Activated T-cell treated with anti-CD3 and anti-CD28 coated beads, Interleukin-2, amount 50 U/mL, for 72 hours (primary cell): ENCODE results near the gene ABL2. TPM values are rescaled to one million over a fixed set of nuclear protein-coding genes. Genes with fewer than 3 reads are reported as not detected.
"Not testable (repeated sequence)": the region's sequence is repeated elsewhere in the genome, so short reads cannot be mapped to it uniquely, and the experiment has no call there.

Source experiments
- ATAC-seq, 2 donors: fragments of 150-1000 bp; cut with Tn5 transposase; replicated peaks in 1 of 2; 2 replicates each; pipeline ENCODE4 v1.10.0; 2021; ENCODE audit warnings: moderate library complexity in 2 of 2, mild to moderate bottlenecking in 1 of 2
- DNase-seq, 2 donors: peaks; one replicate each; pipeline ENCODE4 v3.0.0; 2021 to 2022; ENCODE audit warnings: mixed read lengths in 1 of 2
- H3K27ac Mint-ChIP-seq: one replicate; pipeline ENCODE4 v1.8.0; 2022; ENCODE audit warnings: mild to moderate bottlenecking, moderate library complexity, mixed read lengths
- H3K27me3 Mint-ChIP-seq: one replicate; pipeline ENCODE4 v1.8.0; 2022; ENCODE audit warnings: low read depth, mixed read lengths
- H3K36me3 Mint-ChIP-seq, 2 donors: one replicate each; pipeline ENCODE4 v1.8.0; 2022; ENCODE audit warnings: mixed read lengths in 2 of 2, mild to moderate bottlenecking in 1 of 2; ENCODE audit not compliant: insufficient read depth in 2 of 2
- H3K4me1 Mint-ChIP-seq: one replicate; pipeline ENCODE4 v1.8.0; 2022; ENCODE audit warnings: low read depth, mixed read lengths
- H3K4me3 Mint-ChIP-seq, 2 donors: one replicate each; pipeline ENCODE4 v1.8.0; 2022; ENCODE audit warnings: mild to moderate bottlenecking in 2 of 2, mixed read lengths in 2 of 2, moderate library complexity in 2 of 2
- H3K9me3 Mint-ChIP-seq, 2 donors: one replicate each; pipeline ENCODE4 v1.8.0; 2022; ENCODE audit warnings: mixed read lengths in 2 of 2
- total RNA-seq, 2 donors: library from RNA; stranded (reverse); gene quantifications; one replicate each; pipeline ENCODE4 v1.2.3, GENCODE V29; 2022

The ABL2 gene
- total RNA-seq, 2 donors from 2014 or later, result 11.9 to 12.2 TPM

GRCh38 chr1:179237222-179237621 lies 7.7 kb upstream of the ABL2 start:
- Mint-ChIP-seq H3K36me3 (no peaks in the 10 kb centered on the region), H3K27ac (no peak overlapping the region), H3K9me3 (no peaks in the 10 kb centered on the region), H3K27me3 (peaks cover 6% of the 10 kb centered on the region), H3K4me1 (no peaks in the 10 kb centered on the region), H3K4me3 (no peak overlapping the region)
- DNase-seq, result no peak
- ATAC-seq, result no peak

GRCh38 chr1:179234863-179235262 lies 5.4 kb upstream of the ABL2 start:
- Mint-ChIP-seq H3K27ac (no peak overlapping the region), H3K27me3 (peaks cover 6% of the 10 kb centered on the region), H3K4me3 (no peak overlapping the region), H3K36me3 (no peaks in the 10 kb centered on the region), H3K9me3 (no peaks in the 10 kb centered on the region), H3K4me1 (peaks cover 6% of the 10 kb centered on the region)
- no peak for ATAC-seq
- DNase-seq, result no peak

GRCh38 chr1:179231923-179232322 lies 2.4 kb upstream of the ABL2 start:
- H3K4me1 Mint-ChIP-seq, result peaks cover 26% of the 10 kb centered on the region
- H3K36me3 Mint-ChIP-seq, result peaks cover 3 to 8% of the 10 kb centered on the region in 2 donors
- DNase-seq (no peak), ATAC-seq (no peak)
- peaks cover 0 to 1% of the 10 kb centered on the region in 2 donors for H3K9me3 Mint-ChIP-seq
- H3K4me3 Mint-ChIP-seq, result no peak overlapping the region
- H3K27me3 Mint-ChIP-seq, result peaks cover 6% of the 10 kb centered on the region
- H3K27ac Mint-ChIP-seq, result no peak overlapping the region

- H3K9me3 Mint-ChIP-seq, result peaks cover 0 to 1% of the 10 kb centered on the region in 2 donors
- H3K27me3 Mint-ChIP-seq, result peaks cover 1% of the 10 kb centered on the region
- peaks cover 3 to 8% of the 10 kb centered on the region in 2 donors for H3K36me3 Mint-ChIP-seq
- H3K4me3 Mint-ChIP-seq, result peak overlapping the region; percentile 74 to 87
- peaks cover 34% of the 10 kb centered on the region for H3K4me1 Mint-ChIP-seq
- ATAC-seq, result no peak
- no peak for DNase-seq
- peak overlapping the region; percentile 73 for H3K27ac Mint-ChIP-seq
Observed at GRCh38 chr1:179230721-179231120, 1.2 kb upstream of the ABL2 start.

GRCh38 chr1:179230251-179230650 lies 774 bp upstream of the ABL2 start:
- H3K9me3 Mint-ChIP-seq, result peaks cover 0 to 1% of the 10 kb centered on the region in 2 donors
- peak overlapping the region; percentile 73 for H3K27ac Mint-ChIP-seq
- peak overlapping the region; percentile 74 to 87 for H3K4me3 Mint-ChIP-seq
- DNase-seq (no peak), ATAC-seq (peak; percentile 37 to 43)
- peaks cover 34% of the 10 kb centered on the region for H3K4me1 Mint-ChIP-seq
- peaks cover 3 to 8% of the 10 kb centered on the region in 2 donors for H3K36me3 Mint-ChIP-seq
- H3K27me3 Mint-ChIP-seq, result no peaks in the 10 kb centered on the region

GRCh38 chr1:179228783-179229213 lies 679 bp downstream of the ABL2 start:
- ATAC-seq (peak; percentile 26 to 36), DNase-seq (peak; percentile 32 to 38)
- Mint-ChIP-seq H3K4me3 (peak overlapping the region; percentile 79 to 91), H3K4me1 (peaks cover 34% of the 10 kb centered on the region), H3K9me3 (peaks cover 0 to 1% of the 10 kb centered on the region in 2 donors), H3K36me3 (peaks cover 3 to 8% of the 10 kb centered on the region in 2 donors), H3K27me3 (no peaks in the 10 kb centered on the region), H3K27ac (peak overlapping the region; percentile 64)

GRCh38 chr1:179226738-179227137 lies 2.7 kb downstream of the ABL2 start:
- DNase-seq (no peak), ATAC-seq (no peak)
- Mint-ChIP-seq H3K9me3 (peaks cover 0 to 1% of the 10 kb centered on the region in 2 donors), H3K36me3 (peaks cover 3 to 8% of the 10 kb centered on the region in 2 donors), H3K4me1 (peaks cover 34% of the 10 kb centered on the region), H3K27ac (no peak overlapping the region), H3K27me3 (no peaks in the 10 kb centered on the region), H3K4me3 (peak overlapping the region in 1 of 2 donors; percentile 23)

- not testable (repeated sequence) for H3K27me3 Mint-ChIP-seq, H3K36me3 Mint-ChIP-seq, H3K4me3 Mint-ChIP-seq, H3K9me3 Mint-ChIP-seq, DNase-seq, ATAC-seq, H3K27ac Mint-ChIP-seq
- peaks cover 27% of the 10 kb centered on the region for H3K4me1 Mint-ChIP-seq
Observed at GRCh38 chr1:179224466-179224865, 5.0 kb downstream of the ABL2 start.

GRCh38 chr1:179221121-179221520 lies 8.4 kb downstream of the ABL2 start:
- H3K27me3 Mint-ChIP-seq, H3K4me3 Mint-ChIP-seq, ATAC-seq, H3K36me3 Mint-ChIP-seq, H3K27ac Mint-ChIP-seq, H3K9me3 Mint-ChIP-seq, DNase-seq: not testable (repeated sequence)
- H3K4me1 Mint-ChIP-seq, result peaks cover 10% of the 10 kb centered on the region

GRCh38 chr1:179217943-179218507 lies 11.5 kb downstream of the ABL2 start:
- Mint-ChIP-seq H3K27ac (no peak overlapping the region), H3K9me3 (no peaks in the 10 kb centered on the region), H3K4me3 (no peak overlapping the region), H3K4me1 (peaks cover 25% of the 10 kb centered on the region), H3K36me3 (peaks cover 0 to 1% of the 10 kb centered on the region in 2 donors), H3K27me3 (no peaks in the 10 kb centered on the region)
- ATAC-seq, result no peak
- no peak for DNase-seq

GRCh38 chr1:179213317-179213716 lies 16.2 kb downstream of the ABL2 start:
- H3K36me3 Mint-ChIP-seq, ATAC-seq, H3K27me3 Mint-ChIP-seq, H3K9me3 Mint-ChIP-seq, H3K27ac Mint-ChIP-seq, DNase-seq, H3K4me3 Mint-ChIP-seq: not testable (repeated sequence)
- H3K4me1 Mint-ChIP-seq, result peaks cover 26% of the 10 kb centered on the region

GRCh38 chr1:179208681-179209477 lies 20.6 kb downstream of the ABL2 start:
- Mint-ChIP-seq H3K36me3 (peaks cover 5 to 9% of the 10 kb centered on the region in 2 donors), H3K4me1 (peaks cover 15% of the 10 kb centered on the region), H3K27ac (no peak overlapping the region), H3K9me3 (peaks cover 1 to 3% of the 10 kb centered on the region in 2 donors), H3K27me3 (no peaks in the 10 kb centered on the region), H3K4me3 (no peak overlapping the region)
- no peak for DNase-seq
- no peak for ATAC-seq

GRCh38 chr1:179206812-179207211 lies 22.7 kb downstream of the ABL2 start:
- Mint-ChIP-seq H3K27ac (no peak overlapping the region), H3K27me3 (no peaks in the 10 kb centered on the region), H3K9me3 (peaks cover under 1% of the 10 kb centered on the region in 2 donors), H3K36me3 (peaks cover 2 to 7% of the 10 kb centered on the region in 2 donors), H3K4me3 (no peak overlapping the region), H3K4me1 (peaks cover 27% of the 10 kb centered on the region)
- ATAC-seq (no peak), DNase-seq (no peak)
